Keratinocyte (primary cell): ENCODE results near the gene SPTLC2.
"Not testable (repeated sequence)": the region's sequence is repeated elsewhere in the genome, so short reads cannot be mapped to it uniquely, and the experiment has no call there.

ENCODE experiments used
- CTCF ChIP-seq, 3 experiments: IDR thresholded peaks in 1 of 3; conservative IDR thresholded peaks in 1 of 3; optimal IDR thresholded peaks in 1 of 3; 2 replicates in 2 of 3; 3 replicates in 1 of 3; pipeline versions ENCODE3 to v1.5.1; 2011; ENCODE audit warnings: low read length in 3 of 3, mild to moderate bottlenecking in 3 of 3, moderate library complexity in 2 of 3, control low read depth in 1 of 3, inconsistent platforms in 1 of 3; ENCODE audit not compliant: insufficient read depth in 2 of 3; ENCODE audit errors: extremely low read depth in 1 of 3
- EZH2 ChIP-seq: IDR thresholded peaks from one replicate; pipeline ENCODE4 v1.6.1; 2012; ENCODE audit warnings: inconsistent platforms, mild to moderate bottlenecking, low read length, moderate library complexity

GRCh38 chr14:77635466-77635865 is 19.0 kb upstream of the SPTLC2 start:
- TF ChIP-seq CTCF (optimal IDR thresholded peaks at IDR 0.05 in 1 of 3, IDR thresholded peaks at IDR 0.05 in 1 of 3, conservative IDR thresholded peaks at IDR 0.05 in 1 of 3; ENCODE audit: extremely low read depth in 1 of 3, insufficient read depth in 2 of 3, low read length in 3 of 3); EZH2: not testable (repeated sequence)
